ENCODE results near the gene RNF5.

GRCh38 chr6:32152769-32153563 is 25.2 kb upstream of the RNF5 start:
- no peak for TF ChIP-seq EZH2phosphoT487 (IDR thresholded peaks at IDR 0.05; ENCODE audit: insufficient read depth, low read depth)
- no peak for TF ChIP-seq EZH2 (IDR thresholded peaks at IDR 0.05; ENCODE audit: insufficient read depth, poor library complexity, severe bottlenecking)
